Breast epithelium (tissue), 4 donors: Measurements from ENCODE around the gene DDR2. TPM values are rescaled to one million over a fixed set of nuclear protein-coding genes. Genes with fewer than 3 reads are reported as not detected.
"Not testable (repeated sequence)": the region's sequence is repeated elsewhere in the genome, so short reads cannot be mapped to it uniquely, and the experiment has no call there.

ENCODE experiments used
- DNase-seq, 2 donors: peaks; one replicate each; pipeline ENCODE4 v3.0.0-alpha.2; 2019; ENCODE audit warnings: low spot score in 2 of 2
- H3K27ac ChIP-seq, 2 donors: fragments of 200-600 bp; sonication (generic) in 1 of 2; one replicate each; pipeline ENCODE4 v1.5.1; 2016 to 2019; ENCODE audit warnings: mild to moderate bottlenecking in 1 of 2
- H3K27me3 ChIP-seq, 2 donors: fragments of 200-600 bp; sonication (generic) in 1 of 2; one replicate each; pipeline versions ENCODE4 v1.5.1 to v1.6.0; 2017 to 2019; ENCODE audit warnings: control low read depth in 1 of 2, mild to moderate bottlenecking in 1 of 2
- H3K36me3 ChIP-seq: fragments of 200-600 bp; one replicate; pipeline ENCODE4 v1.5.1; 2019
- H3K4me1 ChIP-seq, 2 donors: fragments of 200-600 bp; sonication (generic); one replicate each; pipeline ENCODE4 v1.5.1; 2016 to 2019; ENCODE audit warnings: control low read depth in 1 of 2
- H3K4me3 ChIP-seq, 3 donors: fragments of 200-600 bp; sonication (generic); 1 replicate in 2 of 3; 2 replicates in 1 of 3; pipeline ENCODE4 v1.5.1; 2016 to 2019; ENCODE audit warnings: mild to moderate bottlenecking in 3 of 3, moderate library complexity in 2 of 3
- H3K9me3 ChIP-seq, 2 donors: fragments of 200-600 bp; sonication (generic) in 1 of 2; one replicate each; pipeline ENCODE4 v1.5.1; 2016 to 2019; ENCODE audit warnings: control low read depth in 1 of 2
- POLR2A ChIP-seq: fragments of 450-650 bp; IDR thresholded peaks from one replicate; pipeline ENCODE4 v1.6.1; 2016; ENCODE audit warnings: antibody characterized with exemption, mild to moderate bottlenecking, moderate library complexity
- POLR2AphosphoS5 ChIP-seq, 3 donors: sonication (generic); formaldehyde crosslinking; IDR thresholded peaks; one replicate each; pipeline ENCODE4 v1.6.1; 2017; ENCODE audit warnings: antibody characterized with exemption in 3 of 3
- intact Hi-C: fragments of 100-400 bp; cut with DNase I; formaldehyde crosslinking; loops from one replicate; pipeline ENCODE4 v1.15.1; 2023; ENCODE audit warnings: low total_unique reads
- total RNA-seq, 3 donors: library from RNA; depleted of rRNA; stranded (reverse); fragments of >200 nt; gene quantifications; one replicate each; pipeline ENCODE4 v1.1.0, GENCODE V29; 2016
- TF ChIP-seq, protein P1 (sequence below), 3 donors: fragments of 450-650 bp; IDR thresholded peaks; one replicate each; pipeline ENCODE4 v1.5.1; 2016 to 2017; ENCODE audit warnings: antibody characterized with exemption in 3 of 3, mild to moderate bottlenecking in 3 of 3, moderate library complexity in 3 of 3

The DDR2 gene
- total RNA-seq, 3 donors from 2014 or later: 41.9 to 238 (median 47.2) TPM

DNA sequence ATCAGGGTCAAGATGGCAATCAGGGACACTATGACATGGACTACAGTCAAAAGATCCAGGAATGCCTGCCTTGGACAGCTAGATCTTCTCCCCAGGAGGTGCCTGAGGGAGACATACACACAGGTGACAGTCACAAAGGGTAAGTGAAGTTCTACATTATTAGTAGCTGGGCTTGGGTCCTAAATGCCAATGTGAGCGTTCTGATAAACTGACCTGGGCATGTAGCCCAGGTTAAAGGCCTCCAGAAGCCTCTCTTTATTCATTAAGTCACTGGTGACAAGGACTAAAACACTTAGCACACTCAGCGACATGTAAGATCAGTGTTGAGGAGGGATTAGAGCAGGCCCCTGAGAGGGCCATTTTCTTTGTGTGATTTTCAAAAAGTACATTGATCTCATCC, 109.3 kb downstream of the DDR2 start:
- DNase-seq: no peak
- intact Hi-C loops: no loop called here
- H3K9me3 ChIP-seq: no peaks in the 10 kb centered on the region
- no peaks in the 10 kb centered on the region for H3K4me1 ChIP-seq
- H3K27ac ChIP-seq: no peak overlapping the region
- H3K36me3 ChIP-seq: no peaks in the 10 kb centered on the region
- H3K4me3 ChIP-seq: no peak overlapping the region
- no peaks in the 10 kb centered on the region for H3K27me3 ChIP-seq
- TF ChIP-seq POLR2AphosphoS5 (IDR thresholded peaks at IDR 0.05): no peak
- TF ChIP-seq, protein P1, sequence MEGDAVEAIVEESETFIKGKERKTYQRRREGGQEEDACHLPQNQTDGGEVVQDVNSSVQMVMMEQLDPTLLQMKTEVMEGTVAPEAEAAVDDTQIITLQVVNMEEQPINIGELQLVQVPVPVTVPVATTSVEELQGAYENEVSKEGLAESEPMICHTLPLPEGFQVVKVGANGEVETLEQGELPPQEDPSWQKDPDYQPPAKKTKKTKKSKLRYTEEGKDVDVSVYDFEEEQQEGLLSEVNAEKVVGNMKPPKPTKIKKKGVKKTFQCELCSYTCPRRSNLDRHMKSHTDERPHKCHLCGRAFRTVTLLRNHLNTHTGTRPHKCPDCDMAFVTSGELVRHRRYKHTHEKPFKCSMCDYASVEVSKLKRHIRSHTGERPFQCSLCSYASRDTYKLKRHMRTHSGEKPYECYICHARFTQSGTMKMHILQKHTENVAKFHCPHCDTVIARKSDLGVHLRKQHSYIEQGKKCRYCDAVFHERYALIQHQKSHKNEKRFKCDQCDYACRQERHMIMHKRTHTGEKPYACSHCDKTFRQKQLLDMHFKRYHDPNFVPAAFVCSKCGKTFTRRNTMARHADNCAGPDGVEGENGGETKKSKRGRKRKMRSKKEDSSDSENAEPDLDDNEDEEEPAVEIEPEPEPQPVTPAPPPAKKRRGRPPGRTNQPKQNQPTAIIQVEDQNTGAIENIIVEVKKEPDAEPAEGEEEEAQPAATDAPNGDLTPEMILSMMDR (IDR thresholded peaks at IDR 0.05): no peak
- TF ChIP-seq POLR2A: no peak

DNA sequence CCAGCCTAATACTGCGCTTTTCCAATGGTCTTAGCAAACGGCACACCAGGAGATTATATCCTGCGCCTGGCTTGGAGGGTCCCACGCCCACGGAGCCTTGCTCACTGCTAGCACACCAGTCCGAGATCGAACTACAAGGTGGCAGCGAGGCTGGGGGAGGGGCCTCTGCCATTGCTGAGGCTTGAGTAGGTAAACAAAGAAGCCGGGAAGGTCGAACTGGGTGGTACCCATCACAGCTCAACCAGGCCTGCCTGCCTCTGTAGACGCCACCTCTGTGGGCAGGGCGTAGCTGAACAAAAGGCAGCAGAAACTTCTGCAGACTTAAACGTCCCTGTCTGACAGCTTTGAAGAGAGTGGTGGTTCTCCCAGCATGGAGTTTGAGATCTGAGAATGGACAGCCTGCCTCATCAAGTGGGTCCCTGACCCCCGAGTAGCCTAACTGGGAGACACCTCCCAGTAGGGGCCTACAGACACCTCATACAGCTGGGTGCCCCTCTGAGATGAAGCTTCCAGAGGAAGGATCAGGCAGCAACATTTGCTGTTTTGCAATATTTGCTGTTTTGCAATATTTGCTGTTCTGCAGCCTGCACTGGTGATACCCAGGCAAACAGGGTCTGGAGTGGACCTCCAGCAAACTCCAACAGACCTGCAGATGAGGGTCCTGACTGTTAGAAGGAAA, 114.1 kb downstream of the DDR2 start:
- H3K4me3 ChIP-seq, H3K27ac ChIP-seq, intact Hi-C loops, H3K4me1 ChIP-seq, H3K9me3 ChIP-seq, DNase-seq, H3K36me3 ChIP-seq, H3K27me3 ChIP-seq: not testable (repeated sequence)

DNA sequence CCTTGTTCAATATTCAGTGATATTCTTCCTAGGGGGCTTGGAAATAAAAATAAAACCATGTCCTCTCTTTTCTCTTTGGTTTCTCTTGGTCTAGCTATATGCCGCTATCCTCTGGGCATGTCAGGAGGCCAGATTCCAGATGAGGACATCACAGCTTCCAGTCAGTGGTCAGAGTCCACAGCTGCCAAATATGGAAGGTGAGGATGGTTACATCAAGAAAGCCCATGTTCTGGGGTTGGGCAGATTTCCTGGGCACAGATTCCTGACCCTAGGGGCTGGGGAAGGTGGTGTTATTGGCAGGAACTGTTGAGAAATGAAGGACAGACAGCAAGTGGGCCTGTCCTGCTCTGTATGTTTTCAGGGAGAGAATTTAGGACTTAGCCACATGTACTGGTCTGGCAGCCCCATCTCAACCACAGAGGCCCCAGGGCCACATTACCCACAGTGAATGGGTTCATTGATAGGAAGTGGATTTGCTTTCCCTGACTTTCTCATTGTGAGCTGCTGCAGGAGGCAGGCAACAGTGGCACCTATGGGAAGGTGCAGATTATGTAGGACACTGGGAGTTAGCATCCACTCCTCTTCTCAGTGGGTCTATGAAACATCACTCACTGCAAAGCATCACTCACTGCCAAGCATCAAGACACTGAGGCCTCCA, 120.9 kb downstream of the DDR2 start:
- peak in 1 of 2 donors; percentile 64 for DNase-seq
- no peaks in the 10 kb centered on the region for H3K9me3 ChIP-seq
- TF ChIP-seq POLR2A (no peak), POLR2AphosphoS5 (IDR thresholded peaks at IDR 0.05) (peak in 1 of 3 donors; percentile 11)
- TF ChIP-seq, protein P1 (IDR thresholded peaks at IDR 0.05): peak in 1 of 3 donors; percentile 20
- H3K27ac ChIP-seq: peak overlapping the region in 1 of 2 donors; percentile 9
- H3K36me3 ChIP-seq: no peaks in the 10 kb centered on the region
- H3K4me3 ChIP-seq: no peak overlapping the region
- intact Hi-C loops: no loop called here
- H3K4me1 ChIP-seq: no peaks in the 10 kb centered on the region
- H3K27me3 ChIP-seq: no peaks in the 10 kb centered on the region

DNA sequence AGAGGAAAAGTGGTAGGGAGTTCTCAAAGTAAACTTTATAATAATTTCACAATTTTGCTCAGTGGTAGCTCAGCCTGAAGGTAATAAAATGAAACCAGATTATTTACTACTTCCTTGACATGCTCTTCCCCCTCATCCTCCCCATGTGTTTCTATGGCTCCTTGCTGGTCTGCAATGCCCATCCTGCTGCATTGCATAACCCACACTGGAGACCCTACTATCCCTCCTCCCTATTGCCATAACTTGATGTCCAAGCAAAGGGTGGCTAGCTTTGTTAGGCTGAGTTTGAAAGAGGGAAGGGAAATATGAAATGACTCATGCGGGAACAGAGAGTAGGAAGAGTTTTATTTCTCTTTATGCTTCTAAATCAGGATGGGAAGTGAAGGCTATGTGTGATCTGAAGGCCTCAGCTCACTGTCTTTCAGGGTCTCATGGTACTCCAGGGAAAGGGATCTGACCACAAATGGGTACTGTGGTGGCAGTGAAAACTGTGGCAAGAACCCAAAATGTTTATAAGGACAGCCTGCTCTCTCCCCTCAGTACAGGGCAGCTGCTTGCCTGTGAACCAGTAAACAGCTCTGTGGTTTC, 121.8 kb downstream of the DDR2 start:
- Histone ChIP-seq H3K9me3 (no peaks in the 10 kb centered on the region), H3K4me1 (no peaks in the 10 kb centered on the region), H3K27ac (no peak overlapping the region), H3K4me3 (no peak overlapping the region), H3K27me3 (no peaks in the 10 kb centered on the region), H3K36me3 (no peaks in the 10 kb centered on the region)
- no peak for TF ChIP-seq POLR2AphosphoS5 (IDR thresholded peaks at IDR 0.05)
- no peak for TF ChIP-seq POLR2A
- TF ChIP-seq, protein P1 (IDR thresholded peaks at IDR 0.05): no peak
- intact Hi-C loops: no loop called here
- DNase-seq: no peak

DNA sequence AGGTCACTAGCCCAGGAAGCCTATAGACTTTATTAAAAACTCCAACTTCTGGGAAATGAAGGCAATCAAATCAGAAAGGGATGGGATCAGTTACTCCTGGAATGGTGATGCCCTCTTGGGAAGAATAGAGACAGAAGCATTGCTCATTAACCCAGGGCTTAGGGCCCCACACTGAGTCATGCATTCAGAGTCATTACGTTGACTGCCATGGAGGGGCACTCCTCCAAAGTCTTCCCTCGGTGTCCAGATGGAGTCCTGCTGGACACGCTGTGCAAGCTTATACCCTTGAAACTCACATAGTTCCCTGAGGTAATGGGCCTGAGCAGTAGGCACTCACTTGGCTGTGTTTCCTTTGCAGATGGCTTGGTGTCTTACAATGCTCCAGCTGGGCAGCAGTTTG, 123.0 kb downstream of the DDR2 start:
- no peak overlapping the region for H3K4me3 ChIP-seq
- H3K27me3 ChIP-seq: no peaks in the 10 kb centered on the region
- DNase-seq: no peak
- H3K4me1 ChIP-seq: no peaks in the 10 kb centered on the region
- H3K36me3 ChIP-seq: no peaks in the 10 kb centered on the region
- intact Hi-C loops: no loop called here
- H3K27ac ChIP-seq: no peak overlapping the region
- no peaks in the 10 kb centered on the region for H3K9me3 ChIP-seq
- TF ChIP-seq, protein P1 (IDR thresholded peaks at IDR 0.05): no peak
- TF ChIP-seq POLR2A: no peak
- no peak for TF ChIP-seq POLR2AphosphoS5 (IDR thresholded peaks at IDR 0.05)
